Measurements from ENCODE around the gene KIF5C.

The KIF5C gene

DNA sequence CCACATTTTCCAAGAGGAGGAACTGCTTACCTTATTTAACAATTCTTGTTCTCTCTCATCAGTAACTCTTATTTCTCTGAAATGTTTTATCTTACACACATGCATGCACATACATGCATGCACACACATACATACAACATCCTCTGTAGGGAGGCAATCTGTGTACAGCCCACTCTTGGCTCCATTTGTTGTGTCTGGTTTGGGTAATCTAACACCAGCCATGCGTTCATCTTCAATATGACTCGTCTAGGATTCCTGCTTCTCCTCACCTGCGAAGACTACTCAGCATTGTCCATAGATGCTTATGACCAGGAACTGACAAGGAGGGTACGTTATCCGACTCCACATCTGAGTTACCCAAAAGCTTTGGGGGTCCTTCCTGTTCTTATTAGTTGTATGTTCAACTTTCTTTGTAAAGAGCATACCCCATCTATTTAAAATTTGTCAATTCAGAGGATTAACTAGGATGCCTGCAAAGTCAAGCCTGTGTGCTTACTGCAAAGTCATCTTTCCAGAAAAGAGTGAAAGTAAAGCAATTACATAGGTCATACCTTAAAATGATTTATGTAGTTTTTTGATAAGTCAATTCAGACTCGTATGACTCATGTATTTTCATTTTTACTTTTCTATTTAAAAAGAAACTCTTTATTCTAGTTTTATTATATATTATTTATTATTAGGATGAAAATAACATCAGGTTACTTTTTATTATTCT lies 181.7 kb downstream of the KIF5C start:
- no peak for DNase-seq

GRCh38 chr2:149057401-149057800 lies 182.4 kb downstream of the KIF5C start:
- no peak for DNase-seq

DNA sequence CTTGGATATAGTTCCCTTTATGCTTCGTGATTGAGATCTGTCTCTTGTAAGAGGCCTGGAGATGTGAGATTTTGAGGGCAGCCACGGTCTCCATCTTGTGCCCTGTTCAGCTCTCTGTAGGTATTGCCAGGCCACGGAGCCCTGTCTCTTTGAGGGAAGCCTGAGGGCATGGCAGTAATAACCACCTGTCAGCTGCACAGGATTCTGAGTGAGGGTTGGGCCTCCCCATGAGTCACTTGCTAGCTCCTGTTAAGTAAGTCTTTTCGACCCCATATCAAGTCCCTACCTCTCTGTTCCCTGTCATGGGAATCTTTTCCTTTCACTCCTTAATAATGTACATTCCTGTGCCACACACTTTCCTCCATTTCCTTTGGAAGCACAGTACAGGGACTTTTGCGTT lies 183.9 kb downstream of the KIF5C start:
- no peak for DNase-seq

GRCh38 chr2:149059822-149060221 lies 184.8 kb downstream of the KIF5C start:
- no peak for DNase-seq

DNA sequence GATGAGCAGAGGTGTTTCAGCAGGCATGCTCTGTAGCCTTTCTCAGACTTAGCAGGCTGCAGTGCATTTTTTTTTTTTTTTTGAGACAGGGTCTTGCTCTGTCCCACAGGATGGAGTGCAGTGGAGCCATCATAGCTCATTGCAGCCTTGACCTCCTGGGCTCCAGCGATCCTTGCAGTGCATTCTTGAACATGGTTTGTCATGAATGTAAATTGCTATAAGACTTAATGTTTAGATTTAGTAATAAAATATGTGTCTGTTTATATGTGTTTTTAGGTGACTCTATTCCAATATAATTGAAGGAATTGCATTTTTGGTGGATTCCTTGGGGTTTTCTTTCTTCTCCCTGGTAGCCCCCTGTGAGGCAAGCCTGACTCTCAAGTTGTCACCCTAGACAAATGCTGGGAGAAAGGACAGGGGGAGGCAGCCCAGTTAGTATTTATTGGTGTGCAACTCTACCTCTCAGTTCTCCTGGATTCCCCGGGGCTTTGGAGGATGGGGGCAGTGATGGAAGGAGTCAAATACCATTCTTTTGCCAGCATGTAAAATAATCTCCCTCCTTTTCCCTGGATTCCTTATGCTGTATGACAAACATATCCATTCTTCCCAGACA lies 186.2 kb downstream of the KIF5C start:
- no peak for DNase-seq

DNA sequence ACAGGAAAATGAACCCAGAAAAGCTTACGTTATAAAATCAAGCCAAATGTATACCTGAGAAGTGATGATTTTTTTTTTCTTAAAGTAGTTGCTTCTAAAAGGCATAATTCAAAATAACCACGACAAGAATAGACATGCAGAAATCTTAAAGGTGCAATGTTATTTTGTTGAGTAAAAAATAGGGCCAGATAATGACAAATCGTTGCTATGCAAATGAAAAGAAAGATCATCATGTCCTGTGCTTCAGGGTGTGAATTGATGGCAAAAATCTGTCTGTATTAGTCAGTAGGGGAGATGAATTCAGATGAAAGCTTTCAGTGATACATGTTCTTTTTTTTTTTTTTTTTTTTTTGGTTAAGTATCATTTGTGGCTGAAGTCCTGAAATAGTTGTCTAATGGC lies 187.5 kb downstream of the KIF5C start:
- no peak for DNase-seq

- DNase-seq: no peak
Measured at GRCh38 chr2:149063177-149063576, 188.2 kb downstream of the KIF5C start.

GRCh38 chr2:149064365-149064841 lies 189.4 kb downstream of the KIF5C start:
- no peak for DNase-seq

- DNase-seq: no peak
Measured at GRCh38 chr2:149064856-149065630, 190.0 kb downstream of the KIF5C start.

GRCh38 chr2:149068225-149068995 lies 193.4 kb downstream of the KIF5C start:
- no peak for DNase-seq

DNA sequence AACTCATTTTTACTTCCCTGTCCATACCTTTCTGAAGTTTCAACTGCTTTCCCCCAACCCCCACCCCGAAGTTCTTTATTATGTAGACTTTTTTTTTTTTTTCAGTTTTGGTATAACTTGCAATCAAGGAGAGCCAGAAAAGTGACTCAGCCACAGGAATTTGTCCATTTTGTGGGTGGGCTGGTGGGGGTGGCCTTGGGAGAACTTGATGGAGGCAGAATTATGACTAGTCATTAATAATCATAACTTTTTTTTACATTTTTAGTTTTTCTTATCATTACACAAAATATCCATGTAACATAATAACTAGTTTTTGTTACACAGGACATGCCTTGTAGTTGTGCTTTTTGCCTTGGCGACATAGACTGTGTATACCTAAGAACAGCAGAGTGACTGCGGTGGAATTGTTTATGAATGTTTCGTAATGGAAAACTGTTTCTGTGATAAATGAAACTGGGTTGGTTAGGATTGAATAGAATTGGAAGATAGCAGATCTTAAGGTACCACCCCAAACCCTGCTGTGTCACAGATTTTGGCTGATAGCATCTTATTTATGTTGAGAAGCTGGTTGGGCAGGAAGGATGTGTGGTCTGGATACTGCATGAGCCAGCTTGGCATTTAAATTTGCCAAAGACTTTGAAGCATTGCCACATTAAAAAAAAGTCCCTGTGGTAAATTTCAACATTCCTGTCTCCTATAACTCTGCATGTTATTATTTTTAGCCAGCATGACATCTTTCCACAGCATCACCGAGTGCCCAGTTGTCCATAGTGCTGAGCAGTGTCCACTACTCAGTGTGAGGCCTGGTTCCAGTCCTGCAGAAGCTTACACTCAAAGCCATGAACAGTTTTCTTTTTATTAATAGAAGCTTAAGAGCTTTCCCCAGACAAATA lies 194.2 kb downstream of the KIF5C start:
- DNase-seq: peak; percentile 36

DNA sequence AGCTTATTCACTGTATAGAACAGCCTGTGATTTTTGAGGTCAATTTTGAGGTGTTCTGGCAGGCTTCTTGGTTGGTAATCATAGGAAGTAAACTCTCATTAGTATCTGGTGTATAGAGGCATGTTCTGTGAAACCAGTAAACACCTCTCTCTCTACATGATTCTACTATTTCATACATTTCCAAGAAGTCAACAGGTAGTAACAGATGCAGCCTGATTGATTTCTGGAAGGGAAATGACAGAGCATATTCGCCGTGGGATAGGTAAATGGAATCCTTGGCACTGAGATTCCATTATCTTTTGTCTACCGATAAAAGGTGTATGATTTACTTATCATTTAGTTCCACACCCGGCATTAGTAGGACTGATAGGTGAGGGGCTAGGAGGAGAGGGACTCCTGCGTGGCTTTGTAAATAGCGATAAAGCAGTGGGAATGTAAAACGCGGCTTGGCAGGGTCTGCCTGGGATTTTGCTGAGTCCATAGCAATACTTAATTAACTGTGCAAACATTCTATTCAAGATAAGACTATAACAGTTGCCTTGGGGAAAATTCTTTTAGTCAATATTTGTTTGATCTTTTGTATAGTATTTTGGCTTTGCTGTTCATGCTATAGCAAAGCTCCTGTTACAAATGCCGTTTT lies 195.8 kb downstream of the KIF5C start:
- no peak for DNase-seq

- no peak for DNase-seq
Measured at GRCh38 chr2:149075105-149075504, 200.1 kb downstream of the KIF5C start.

GRCh38 chr2:149075853-149076252 lies 200.8 kb downstream of the KIF5C start:
- DNase-seq: no peak
